Gastrocnemius medialis (tissue), 4 donors: ENCODE data around the gene PAPSS2.

Experiments
- CTCF ChIP-seq, 5 experiments: fragments of 450-650 bp in 3 of 5; fragments of 200-600 bp in 2 of 5; sonication (generic) in 2 of 5; IDR thresholded peaks in 4 of 5; conservative IDR thresholded peaks in 1 of 5; 1 replicate in 4 of 5; 2 replicates in 1 of 5; pipeline ENCODE4 v1.5.1; 2016 to 2019; ENCODE audit warnings: antibody characterized with exemption in 5 of 5, mild to moderate bottlenecking in 3 of 5, moderate library complexity in 3 of 5
- POLR2A ChIP-seq, 2 donors: fragments of 450-650 bp; IDR thresholded peaks; one replicate each; pipeline ENCODE4 v1.6.1; 2017; ENCODE audit warnings: antibody characterized with exemption in 2 of 2, mild to moderate bottlenecking in 2 of 2, moderate library complexity in 2 of 2

- no peak for TF ChIP-seq CTCF (IDR thresholded peaks at IDR 0.05 in 4 of 5, conservative IDR thresholded peaks at IDR 0.05 in 1 of 5)
- no peak for TF ChIP-seq POLR2A (IDR thresholded peaks at IDR 0.05)
Measured at GRCh38 chr10:87705339-87705738, 45.7 kb downstream of the PAPSS2 start.
